Endothelial cell (in vitro differentiated cells): ENCODE results near the gene CUEDC1. TPM values are rescaled to one million over a fixed set of nuclear protein-coding genes. Genes with fewer than 3 reads are reported as not detected.

ENCODE experiments used
- DNase-seq: peaks from one replicate; pipeline ENCODE4 v3.0.0; 2021; ENCODE audit warnings: low spot score
- H3K27ac Mint-ChIP-seq: one replicate; pipeline ENCODE4 v1.8.0; 2021; ENCODE audit warnings: mixed read lengths, inconsistent platforms; ENCODE audit not compliant: unreplicated experiment
- H3K27me3 Mint-ChIP-seq: one replicate; pipeline ENCODE4 v1.8.0; 2021; ENCODE audit warnings: mild to moderate bottlenecking, moderate library complexity, mixed read lengths, inconsistent platforms; ENCODE audit not compliant: unreplicated experiment
- H3K36me3 Mint-ChIP-seq: one replicate; pipeline ENCODE4 v1.8.0; 2021; ENCODE audit warnings: mild to moderate bottlenecking, low read depth, mixed read lengths, inconsistent platforms; ENCODE audit not compliant: unreplicated experiment
- H3K4me1 Mint-ChIP-seq: one replicate; pipeline ENCODE4 v1.8.0; 2021; ENCODE audit warnings: mild to moderate bottlenecking, mixed read lengths, inconsistent platforms; ENCODE audit not compliant: unreplicated experiment
- H3K4me3 Mint-ChIP-seq: one replicate; pipeline ENCODE4 v1.8.0; 2021; ENCODE audit warnings: mild to moderate bottlenecking, mixed read lengths, inconsistent platforms; ENCODE audit not compliant: unreplicated experiment
- H3K9me3 Mint-ChIP-seq: one replicate; pipeline ENCODE4 v1.8.0; 2021; ENCODE audit warnings: mixed read lengths, inconsistent platforms; ENCODE audit not compliant: unreplicated experiment
- CTCF ChIP-seq: fragments of 200-600 bp; sonication (generic); IDR thresholded peaks from one replicate; pipeline ENCODE4 v1.5.0; 2021; ENCODE audit warnings: antibody characterized with exemption; ENCODE audit not compliant: unreplicated experiment
- total RNA-seq: library from RNA; stranded (reverse); fragmentation: NEBNext Ultra II Directional; extraction: Animal tissue kit (Norgen Biotek cat#: 25700); gene quantifications from one replicate; pipeline ENCODE4 v1.2.1, GENCODE V29; 2021; ENCODE audit not compliant: unreplicated experiment

CUEDC1 gene
- total RNA-seq, 1 donor from 2014 or later: 13.3 TPM

- peaks cover 14% of the 10 kb centered on the region for H3K27me3 Mint-ChIP-seq
- no peak for TF ChIP-seq CTCF
- H3K9me3 Mint-ChIP-seq: no peaks in the 10 kb centered on the region
- no peak for DNase-seq
- H3K4me3 Mint-ChIP-seq: no peak overlapping the region
- peaks cover 6% of the 10 kb centered on the region for H3K36me3 Mint-ChIP-seq
- peaks cover 51% of the 10 kb centered on the region for H3K4me1 Mint-ChIP-seq
- peak overlapping the region; percentile 88 for H3K27ac Mint-ChIP-seq
These were observed 81.2 kb downstream of the CUEDC1 start for GRCh38 chr17:57874058-57874419.

- H3K36me3 Mint-ChIP-seq: peaks cover 6% of the 10 kb centered on the region
- no peaks in the 10 kb centered on the region for H3K9me3 Mint-ChIP-seq
- H3K27ac Mint-ChIP-seq: peak overlapping the region; percentile 88
- H3K4me3 Mint-ChIP-seq: peak overlapping the region; percentile 67
- no peak for TF ChIP-seq CTCF
- H3K4me1 Mint-ChIP-seq: peaks cover 56% of the 10 kb centered on the region
- peaks cover 14% of the 10 kb centered on the region for H3K27me3 Mint-ChIP-seq
- DNase-seq: peak; percentile 43
These were observed 81.8 kb downstream of the CUEDC1 start for GRCh38 chr17:57873261-57874057.

- Mint-ChIP-seq H3K4me3 (no peak overlapping the region), H3K36me3 (peaks cover 10% of the 10 kb centered on the region), H3K9me3 (no peaks in the 10 kb centered on the region), H3K27ac (no peak overlapping the region), H3K4me1 (peaks cover 62% of the 10 kb centered on the region), H3K27me3 (peaks cover 16% of the 10 kb centered on the region)
- no peak for DNase-seq
- no peak for TF ChIP-seq CTCF
These were observed 82.7 kb downstream of the CUEDC1 start for GRCh38 chr17:57872536-57872935.

GRCh38 chr17:57871863-57872262, 83.3 kb downstream of the CUEDC1 start:
- no peak for TF ChIP-seq CTCF
- Mint-ChIP-seq H3K27me3 (peaks cover 19% of the 10 kb centered on the region), H3K9me3 (no peaks in the 10 kb centered on the region), H3K36me3 (peaks cover 10% of the 10 kb centered on the region), H3K4me3 (no peak overlapping the region), H3K4me1 (peaks cover 67% of the 10 kb centered on the region), H3K27ac (no peak overlapping the region)
- no peak for DNase-seq

GRCh38 chr17:57871155-57871554, 84.1 kb downstream of the CUEDC1 start:
- no peak for DNase-seq
- Mint-ChIP-seq H3K27ac (no peak overlapping the region), H3K36me3 (peaks cover 10% of the 10 kb centered on the region), H3K4me1 (peaks cover 61% of the 10 kb centered on the region), H3K9me3 (no peaks in the 10 kb centered on the region), H3K4me3 (no peak overlapping the region), H3K27me3 (peaks cover 19% of the 10 kb centered on the region)
- TF ChIP-seq CTCF: no peak
